T-helper 2 cell treated with Interferon-gamma antibody and Interleukin-4, amounts not matched to agents 100 ng/mL and 5 ng/mL, for 36 hours (primary cell): ENCODE measurements around the gene XIRP2. TPM values are rescaled to one million over a fixed set of nuclear protein-coding genes. Genes with fewer than 3 reads are reported as not detected.
"Not testable (repeated sequence)": the region's sequence is repeated elsewhere in the genome, so short reads cannot be mapped to it uniquely, and the experiment has no call there.

ENCODE experiments used
- intact Hi-C: fragments of 100-400 bp; cut with micrococcal nuclease; formaldehyde crosslinking; loops from one replicate; pipeline ENCODE4 v1.15.1; 2023
- total RNA-seq: library from RNA; stranded (reverse); gene quantifications from 2 replicates; pipeline ENCODE4 v1.2.3, GENCODE V29; 2022

The XIRP2 gene
- total RNA-seq, 1 donor from 2014 or later = not detected

DNA sequence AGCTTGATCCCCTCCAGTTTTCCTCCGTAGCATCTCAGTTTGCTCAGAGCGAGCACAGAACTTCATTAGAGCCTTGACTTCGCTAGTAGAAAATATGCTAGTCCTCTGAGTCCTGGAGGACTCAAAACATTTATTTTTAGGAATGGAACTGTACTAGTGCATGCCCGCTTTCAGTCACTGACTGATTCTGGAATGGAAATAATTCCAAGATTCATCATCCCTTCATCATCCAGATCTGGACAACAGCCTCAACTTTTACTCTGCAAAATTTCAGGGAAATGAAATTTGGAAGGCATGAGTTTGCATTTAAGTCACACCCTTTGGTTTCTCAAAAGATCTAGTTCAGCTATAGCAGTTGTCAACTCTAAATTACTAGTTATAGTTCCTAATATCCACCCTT, 304.6 kb downstream of the XIRP2 start:
- intact Hi-C loops = no loop called here

DNA sequence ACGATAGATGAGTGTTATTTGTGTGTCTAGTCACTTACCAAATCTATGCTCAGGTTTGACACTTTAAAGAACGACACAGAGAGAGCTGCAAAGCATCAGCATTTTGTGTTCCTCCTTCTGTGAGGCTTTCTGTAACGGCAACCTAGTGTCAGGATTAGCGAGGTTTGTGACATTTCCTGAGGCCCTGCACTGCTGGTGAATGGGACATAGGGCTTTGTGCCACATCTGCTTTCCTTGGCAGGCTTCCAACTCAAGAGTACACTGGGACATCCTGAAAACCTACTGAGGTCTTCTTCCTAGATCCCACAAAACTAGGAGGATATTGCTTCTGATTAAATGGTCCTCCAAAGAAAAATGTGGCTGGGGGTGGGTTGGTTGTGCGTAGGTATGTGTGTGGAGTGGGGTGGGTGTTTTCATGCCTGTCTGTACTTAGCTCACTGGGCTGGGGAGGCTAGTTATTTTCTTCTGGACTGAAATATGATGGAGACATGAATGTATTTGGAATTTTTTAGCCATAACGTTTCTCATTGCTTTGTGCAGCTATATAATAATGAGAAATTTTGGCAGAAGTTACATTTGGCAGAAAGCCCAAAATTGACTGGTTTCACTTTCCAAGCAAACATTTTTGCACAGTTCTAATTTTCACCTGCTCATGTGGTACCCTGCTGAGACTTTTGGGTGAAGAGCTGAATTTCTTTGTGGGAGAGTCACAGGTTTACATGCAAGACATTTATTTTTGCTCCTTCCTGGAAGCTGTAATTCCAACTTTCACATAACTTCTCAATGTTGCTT, 308.4 kb downstream of the XIRP2 start:
- intact Hi-C loops = no loop called here

DNA sequence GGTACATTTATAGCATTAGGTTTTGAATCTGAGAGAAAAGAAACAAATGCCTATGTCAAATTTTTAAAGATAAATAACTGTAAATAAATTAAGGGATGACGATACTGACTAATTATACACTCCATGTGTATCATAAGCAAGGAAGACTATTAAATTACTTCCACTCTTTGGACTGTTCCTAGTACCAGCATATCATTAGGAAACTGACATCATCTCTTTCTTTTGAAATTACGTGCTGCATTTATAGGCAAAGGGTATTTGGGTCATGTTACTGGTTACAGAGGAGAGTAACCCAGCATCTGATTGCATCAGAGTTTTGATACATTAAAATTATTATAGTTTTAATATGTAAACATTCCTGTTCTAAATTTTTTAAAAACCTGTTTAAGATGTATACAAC, 309.7 kb downstream of the XIRP2 start:
- intact Hi-C loops = no loop called here

DNA sequence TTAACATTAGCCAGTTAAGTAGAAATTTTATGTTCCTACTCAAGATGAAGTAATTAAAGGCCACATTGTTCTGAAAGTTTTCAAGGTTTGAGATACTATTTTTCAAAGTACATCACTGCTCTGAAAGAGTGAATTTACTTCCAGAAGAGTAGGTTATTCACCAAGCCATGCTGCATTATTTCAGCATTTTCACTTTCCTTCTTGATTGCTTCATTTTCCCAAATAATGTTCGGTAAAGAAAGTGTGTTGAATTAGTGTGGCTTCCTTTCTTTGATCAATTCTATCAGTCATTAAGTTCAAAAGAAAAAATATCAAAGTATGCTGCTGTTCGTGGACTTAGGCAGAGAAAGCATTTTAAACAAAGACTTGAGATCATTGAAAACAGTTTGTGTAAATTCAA, 310.3 kb downstream of the XIRP2 start:
- intact Hi-C loops = no loop called here

DNA sequence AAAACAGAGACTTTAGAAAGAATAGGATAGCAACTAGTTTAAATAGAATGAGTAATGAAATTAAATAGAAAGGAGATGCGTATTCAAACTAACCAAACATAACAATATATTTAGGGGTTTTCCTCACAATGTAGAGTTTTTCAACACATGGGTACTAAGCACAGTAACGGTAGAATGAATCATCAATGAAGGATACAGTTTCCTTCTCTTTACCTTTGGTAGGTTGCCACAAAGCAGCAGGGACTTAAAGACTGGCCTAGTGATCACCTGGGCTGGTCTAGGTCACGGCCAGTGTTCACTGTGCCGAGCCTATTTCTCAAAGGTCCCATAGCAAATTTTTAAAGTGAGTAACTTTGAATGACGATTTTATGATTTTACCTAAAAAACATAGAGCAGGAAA, 311.7 kb downstream of the XIRP2 start:
- intact Hi-C loops = no loop called here

DNA sequence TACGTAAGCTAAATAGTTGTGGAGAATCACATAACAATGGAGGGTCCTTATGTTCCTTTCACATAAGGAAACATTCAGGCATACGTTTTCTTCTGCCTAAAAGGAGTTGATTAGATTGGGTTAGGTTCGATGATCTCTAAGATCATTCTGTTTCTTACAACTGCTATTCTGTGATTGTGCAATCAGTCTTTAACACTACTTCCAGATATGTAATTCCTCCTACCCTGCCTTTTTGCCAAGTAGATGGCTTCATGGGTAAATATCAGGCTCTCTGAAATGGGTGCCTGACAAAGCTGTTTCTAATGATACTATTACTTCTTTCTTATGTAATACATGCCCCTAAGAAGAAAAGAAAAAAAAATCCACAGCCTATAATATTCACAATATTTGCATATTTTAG, 321.5 kb downstream of the XIRP2 start:
- intact Hi-C loops = no loop called here

DNA sequence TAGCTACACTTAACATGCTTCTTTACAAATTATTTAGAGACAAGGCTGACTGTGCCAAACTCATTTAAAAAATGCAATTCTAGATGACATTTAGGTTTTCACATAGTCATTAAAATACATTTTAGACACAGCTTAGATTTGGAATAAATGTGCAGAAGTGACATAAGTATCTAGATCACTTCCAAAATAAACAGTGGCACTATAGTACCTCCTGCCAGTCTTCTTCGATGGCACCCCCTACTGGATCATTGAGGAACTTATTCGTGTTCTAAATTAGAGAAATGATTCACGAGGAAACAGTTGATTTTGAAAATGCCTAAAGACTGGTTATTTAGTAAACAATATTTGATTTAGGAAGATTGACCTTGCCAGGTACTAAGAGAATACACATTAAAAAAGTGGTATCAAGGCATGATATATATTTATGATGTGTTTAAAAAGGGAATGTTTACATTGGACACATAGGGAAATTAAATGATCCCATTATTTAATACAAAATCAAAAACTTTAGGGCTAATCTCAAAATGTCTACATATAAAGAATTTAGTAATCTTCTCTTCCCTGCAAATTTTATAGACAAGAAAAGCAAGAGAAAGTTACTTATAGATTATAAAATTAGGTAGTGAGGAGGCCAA, 323.9 kb downstream of the XIRP2 start:
- intact Hi-C loops = loop anchor here (1.0 kb wide), 1 partner anchor 673 kb away; no protein-coding TSS in a partner anchor

DNA sequence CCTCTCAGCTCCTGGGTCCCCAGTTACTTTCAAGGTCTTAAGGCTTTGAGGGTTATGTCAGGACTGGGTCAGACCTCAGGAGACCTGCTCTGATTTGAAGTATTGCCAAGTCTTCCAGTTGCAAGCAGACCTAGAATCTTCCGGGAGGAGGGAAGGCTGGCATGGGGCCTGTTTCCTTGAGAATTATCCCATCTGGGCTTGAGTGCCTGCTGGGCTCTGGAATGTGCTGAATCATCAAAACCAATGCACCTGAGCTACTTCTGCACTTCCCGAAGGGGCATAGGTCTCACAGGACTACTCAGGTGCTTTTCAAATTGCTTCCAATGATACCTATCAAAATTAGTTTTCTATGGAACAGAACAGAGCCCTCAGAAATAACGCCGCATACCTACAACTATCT, 327.3 kb downstream of the XIRP2 start:
- intact Hi-C loops = no loop called here

DNA sequence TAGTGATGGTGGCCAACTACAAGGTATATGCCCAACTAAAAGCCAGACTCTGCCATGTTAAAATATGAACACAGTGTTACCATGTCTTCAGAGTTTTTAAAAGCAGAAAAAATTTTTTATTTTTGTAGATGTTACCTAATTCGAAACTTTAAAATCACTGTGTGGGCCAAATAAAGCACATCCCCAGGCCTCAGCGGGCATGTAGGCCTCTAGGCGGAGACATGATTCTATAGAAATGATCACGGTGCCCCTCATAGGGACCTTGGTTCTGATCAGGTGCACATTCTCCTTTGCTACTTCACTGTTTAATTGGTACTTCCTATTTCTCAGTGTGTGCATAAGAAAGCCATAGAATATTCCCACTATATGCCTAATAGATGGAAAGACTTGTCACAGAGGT, 349.2 kb downstream of the XIRP2 start:
- intact Hi-C loops = no loop called here

DNA sequence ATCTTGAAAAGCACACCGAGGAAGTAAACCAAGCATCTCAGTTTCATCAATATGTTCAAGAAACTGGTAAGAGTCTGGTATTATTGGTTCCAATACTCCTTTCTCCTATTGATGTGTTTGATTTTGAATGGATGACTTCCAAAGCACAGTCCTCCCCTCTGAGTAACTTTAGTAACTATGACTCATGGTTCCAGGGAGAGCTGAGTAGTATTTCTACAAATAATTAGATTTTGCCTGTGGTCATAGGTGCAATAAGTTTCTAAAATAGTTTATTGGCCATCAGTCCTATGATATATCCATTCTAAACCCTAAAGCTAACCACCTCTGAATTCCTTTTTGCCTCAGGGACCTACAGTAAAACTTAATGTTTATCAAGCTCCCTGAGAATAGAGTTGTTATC, 352.4 kb downstream of the XIRP2 start:
- intact Hi-C loops = no loop called here

DNA sequence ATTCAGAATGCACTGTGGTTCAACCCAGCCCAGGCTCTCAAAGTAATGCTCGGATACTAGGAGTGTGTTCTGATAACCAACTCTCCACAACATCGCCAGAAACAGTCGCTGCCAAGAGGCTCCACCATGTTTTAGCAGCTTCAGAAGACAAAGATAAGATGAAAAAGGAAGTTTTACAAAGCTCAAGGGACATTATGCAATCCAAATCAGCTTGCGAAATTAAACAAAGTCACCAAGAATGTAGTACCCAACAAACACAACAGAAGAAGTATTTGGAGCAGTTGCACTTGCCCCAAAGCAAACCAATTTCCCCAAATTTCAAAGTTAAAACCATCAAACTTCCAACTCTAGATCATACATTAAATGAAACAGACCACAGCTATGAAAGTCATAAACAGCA, 360.9 kb downstream of the XIRP2 start:
- intact Hi-C loops = no loop called here

DNA sequence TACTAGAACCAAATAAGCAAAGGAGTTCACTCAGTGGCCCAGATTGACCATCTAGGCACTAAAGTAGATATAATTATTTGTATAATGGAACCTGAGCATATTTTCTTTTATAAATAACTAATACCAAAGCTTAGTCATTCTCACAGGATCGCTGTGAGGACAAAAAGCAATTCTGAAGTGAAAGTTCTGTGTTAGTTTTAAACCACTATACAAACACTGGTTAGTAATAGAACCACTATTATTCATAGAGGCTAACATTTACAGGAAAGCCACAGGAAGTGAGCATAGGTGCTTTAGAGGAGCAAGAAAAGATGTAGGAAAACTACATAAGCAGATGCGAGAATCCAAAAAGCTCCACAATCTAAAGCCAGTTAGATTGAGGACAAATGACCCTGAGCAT, 364.7 kb downstream of the XIRP2 start:
- intact Hi-C loops = no loop called here

DNA sequence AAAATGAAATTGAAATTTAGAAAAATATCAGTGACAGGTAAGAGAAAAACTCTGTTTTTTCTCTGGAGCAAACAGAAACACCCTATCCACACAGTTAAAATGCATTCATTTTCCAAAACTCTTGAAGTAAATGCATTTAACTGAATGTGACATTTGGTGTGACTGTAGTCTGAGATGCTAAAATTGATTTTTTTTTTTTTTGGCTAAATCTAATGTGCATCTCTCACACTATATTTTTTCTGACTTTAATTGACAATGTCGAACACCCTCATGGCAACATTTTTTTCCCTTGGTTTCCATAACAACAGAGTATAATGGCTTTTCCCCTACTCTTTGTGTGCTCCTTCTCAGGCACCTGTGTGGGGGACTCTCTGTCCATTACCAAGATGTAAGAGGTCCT, 366.4 kb downstream of the XIRP2 start:
- intact Hi-C loops = no loop called here

DNA sequence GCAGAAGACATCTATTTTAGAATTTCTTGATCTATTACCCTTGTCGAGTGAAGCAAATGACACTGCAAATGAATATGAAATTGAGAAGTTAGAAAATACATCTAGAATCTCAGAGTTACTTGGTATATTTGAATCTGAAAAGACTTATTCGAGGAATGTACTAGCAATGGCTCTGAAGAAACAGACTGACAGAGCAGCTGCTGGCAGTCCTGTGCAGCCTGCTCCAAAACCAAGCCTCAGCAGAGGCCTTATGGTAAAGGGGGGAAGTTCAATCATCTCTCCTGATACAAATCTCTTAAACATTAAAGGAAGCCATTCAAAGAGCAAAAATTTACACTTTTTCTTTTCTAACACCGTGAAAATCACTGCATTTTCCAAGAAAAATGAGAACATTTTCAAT, 370.4 kb downstream of the XIRP2 start:
- intact Hi-C loops = no loop called here

DNA sequence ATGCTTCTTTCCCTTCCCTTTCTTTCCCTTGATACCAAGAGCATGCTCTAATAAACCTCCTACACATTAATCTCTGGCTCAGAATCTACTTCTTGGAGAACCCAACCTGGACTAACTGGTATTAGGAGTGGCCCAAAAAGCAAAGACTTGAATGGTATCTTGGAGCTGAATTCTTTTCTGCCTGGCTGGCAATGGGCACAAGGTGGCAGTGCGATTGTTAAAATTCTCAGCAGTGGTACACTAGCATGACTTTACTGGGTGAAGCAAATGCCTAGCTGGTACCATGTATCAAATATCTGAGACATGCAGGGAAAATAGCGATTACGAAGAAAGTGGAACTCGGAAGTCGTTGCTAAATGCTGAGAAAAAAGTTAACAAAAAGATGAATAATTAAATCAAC, 376.1 kb downstream of the XIRP2 start:
- intact Hi-C loops = no loop called here

DNA sequence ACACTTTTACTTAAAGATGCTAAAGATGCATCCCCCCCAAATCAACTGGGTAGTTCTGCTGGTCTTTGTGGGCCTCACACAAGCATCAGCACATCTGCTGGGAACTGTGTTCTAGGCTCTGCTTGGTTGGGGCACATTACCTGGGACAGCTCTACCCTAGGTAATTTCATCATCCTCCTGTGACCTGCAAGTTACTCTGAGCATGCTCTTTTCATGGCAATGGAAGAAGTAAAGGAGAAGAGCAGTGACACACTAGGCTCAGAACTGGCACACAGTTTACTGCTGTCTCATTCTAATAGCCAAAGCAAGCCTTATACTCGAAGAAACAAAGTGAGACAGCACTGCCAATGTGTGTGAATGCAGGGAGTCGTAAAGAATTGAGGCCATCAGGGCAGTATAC, 376.7 kb downstream of the XIRP2 start:
- intact Hi-C loops = no loop called here

DNA sequence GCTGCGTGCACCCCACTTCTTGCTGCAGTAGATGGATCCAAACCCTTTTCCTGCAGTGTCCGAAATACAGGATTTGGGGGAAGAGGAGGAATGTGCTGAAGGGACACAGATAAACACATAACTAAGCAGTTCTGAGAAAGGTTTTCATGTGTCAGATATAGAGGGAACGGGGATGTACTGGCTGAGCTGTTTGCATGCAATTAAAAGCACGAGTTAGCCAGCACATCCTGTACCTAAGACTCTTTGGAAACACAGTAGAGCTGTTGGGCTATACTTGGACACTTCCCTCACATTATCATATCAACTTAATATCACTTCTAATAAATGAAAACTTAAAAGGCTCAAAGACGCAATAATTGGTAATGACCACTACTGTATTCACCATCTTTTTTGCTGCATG, 377.4 kb downstream of the XIRP2 start:
- intact Hi-C loops = no loop called here

DNA sequence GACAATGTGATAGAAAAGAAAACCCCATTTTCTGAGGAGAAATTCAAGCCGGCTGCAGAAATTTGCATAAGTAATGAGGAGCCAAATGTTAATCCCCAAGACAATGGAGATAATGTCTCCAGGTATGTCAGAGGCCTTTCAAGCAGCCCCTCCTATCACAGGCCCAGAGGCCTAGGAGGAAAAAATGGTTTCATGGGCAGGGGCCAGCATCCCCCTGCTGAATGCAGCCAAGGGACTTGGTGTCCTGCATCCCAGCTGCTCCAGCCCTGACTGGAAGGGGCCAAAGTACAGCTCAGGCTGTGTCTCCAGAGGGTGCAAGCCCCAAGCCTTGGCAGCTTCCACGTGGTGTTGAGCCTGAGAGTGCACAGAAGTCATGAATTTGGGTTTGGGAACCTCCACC, 380.0 kb downstream of the XIRP2 start:
- intact Hi-C loops = not testable (repeated sequence)

DNA sequence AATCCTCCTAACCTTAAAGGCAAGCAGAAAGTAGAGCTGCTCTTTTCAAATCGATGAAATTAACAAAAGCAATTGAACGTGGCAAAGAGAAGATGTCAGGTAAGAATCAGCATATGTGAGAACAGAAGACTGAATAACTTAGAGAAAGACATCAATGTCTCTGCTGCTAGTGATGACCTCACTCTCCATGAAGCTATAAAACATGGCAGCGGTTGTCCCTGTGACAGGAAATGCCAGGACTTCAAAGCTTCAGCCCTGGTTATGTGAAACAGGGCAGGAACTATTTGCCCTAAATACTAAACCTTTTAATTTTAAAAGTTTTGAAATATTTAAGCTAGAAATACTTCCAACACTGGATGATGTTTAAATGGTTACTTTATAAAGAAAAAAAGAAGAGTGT, 383.7 kb downstream of the XIRP2 start:
- intact Hi-C loops = no loop called here

DNA sequence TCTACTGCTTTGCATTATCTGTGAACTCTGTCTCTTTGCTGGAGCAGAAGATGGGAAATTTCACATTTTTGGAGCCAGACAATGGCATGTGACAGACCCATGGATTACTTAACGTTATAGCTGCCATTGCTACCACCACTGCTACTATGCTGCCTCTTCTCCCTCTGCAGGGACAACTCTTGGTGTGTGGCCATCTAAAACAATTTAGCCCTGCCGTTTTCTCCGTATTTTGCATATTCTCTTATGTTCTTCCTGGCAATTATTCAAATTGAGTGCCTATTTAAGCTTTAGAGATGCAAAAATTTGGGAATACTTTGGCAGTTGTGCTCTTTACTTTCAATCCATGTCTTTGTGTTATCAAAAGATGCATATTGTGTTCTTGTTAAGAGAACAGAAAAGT, 386.8 kb downstream of the XIRP2 start:
- intact Hi-C loops = no loop called here

DNA sequence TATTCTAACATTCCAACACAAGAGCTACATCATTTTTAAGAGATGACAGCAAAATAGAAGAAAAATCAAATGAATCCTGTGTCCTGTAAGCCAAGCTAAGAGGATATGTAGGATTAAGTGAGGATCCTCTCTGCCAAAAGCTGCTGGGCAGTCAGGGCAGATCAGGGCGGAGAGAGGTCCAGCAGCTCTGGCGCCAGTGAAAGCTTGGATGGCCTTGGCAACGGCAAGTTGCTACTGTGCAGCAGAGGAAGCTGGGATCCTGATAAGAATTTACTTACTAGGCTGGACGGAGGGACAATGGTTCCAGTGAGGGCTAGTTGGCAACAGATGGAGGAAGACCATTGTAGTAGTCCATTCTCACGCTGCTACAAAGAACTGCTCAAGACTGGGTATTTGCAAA, 391.5 kb downstream of the XIRP2 start:
- intact Hi-C loops = no loop called here

DNA sequence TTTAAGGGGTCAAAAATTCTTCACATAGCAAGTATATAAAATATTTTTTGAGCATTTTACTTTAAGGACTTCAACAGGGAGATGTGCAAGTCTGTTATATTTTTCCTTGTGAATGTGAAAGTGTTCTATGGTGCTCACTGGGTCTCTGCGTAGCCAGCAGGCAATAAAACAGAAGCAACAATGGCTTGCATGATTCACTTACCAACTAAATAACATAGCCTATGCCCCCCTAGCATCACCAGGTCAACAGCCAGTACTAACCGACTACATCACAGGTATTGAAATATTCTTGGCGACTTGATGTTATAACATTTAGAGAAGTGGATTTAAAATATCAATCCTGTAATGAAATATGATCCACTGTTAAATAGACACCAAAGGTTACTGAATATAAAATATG, 398.9 kb downstream of the XIRP2 start:
- intact Hi-C loops = no loop called here
